Measurements from ENCODE around the gene MYO1D. TPM values are rescaled to one million over a fixed set of nuclear protein-coding genes. Genes with fewer than 3 reads are reported as not detected.

The MYO1D gene
- total and polyA plus RNA-seq, 11 donors, result 3.3 to 15.5 (median 8.9) TPM

GRCh38 chr17:32596628-32597027 lies 280.3 kb downstream of the MYO1D start:
- no peak overlapping the region for H3K27ac ChIP-seq
- no peak for ATAC-seq
- H3K9me3 ChIP-seq, result peaks cover 0 to 10% (median 1%) of the 10 kb centered on the region in 12 donors
- no peaks in the 10 kb centered on the region for H3K27me3 ChIP-seq
- no peak for TF ChIP-seq POLR2A (IDR thresholded peaks at IDR 0.05)
- TF ChIP-seq, protein P1, sequence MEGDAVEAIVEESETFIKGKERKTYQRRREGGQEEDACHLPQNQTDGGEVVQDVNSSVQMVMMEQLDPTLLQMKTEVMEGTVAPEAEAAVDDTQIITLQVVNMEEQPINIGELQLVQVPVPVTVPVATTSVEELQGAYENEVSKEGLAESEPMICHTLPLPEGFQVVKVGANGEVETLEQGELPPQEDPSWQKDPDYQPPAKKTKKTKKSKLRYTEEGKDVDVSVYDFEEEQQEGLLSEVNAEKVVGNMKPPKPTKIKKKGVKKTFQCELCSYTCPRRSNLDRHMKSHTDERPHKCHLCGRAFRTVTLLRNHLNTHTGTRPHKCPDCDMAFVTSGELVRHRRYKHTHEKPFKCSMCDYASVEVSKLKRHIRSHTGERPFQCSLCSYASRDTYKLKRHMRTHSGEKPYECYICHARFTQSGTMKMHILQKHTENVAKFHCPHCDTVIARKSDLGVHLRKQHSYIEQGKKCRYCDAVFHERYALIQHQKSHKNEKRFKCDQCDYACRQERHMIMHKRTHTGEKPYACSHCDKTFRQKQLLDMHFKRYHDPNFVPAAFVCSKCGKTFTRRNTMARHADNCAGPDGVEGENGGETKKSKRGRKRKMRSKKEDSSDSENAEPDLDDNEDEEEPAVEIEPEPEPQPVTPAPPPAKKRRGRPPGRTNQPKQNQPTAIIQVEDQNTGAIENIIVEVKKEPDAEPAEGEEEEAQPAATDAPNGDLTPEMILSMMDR (IDR thresholded peaks at IDR 0.05), result no peak
- H3K36me3 ChIP-seq, result peaks cover 0 to 5% (median 0%) of the 10 kb centered on the region in 9 donors
- no peak for DNase-seq
- no peaks in the 10 kb centered on the region for H3K4me1 ChIP-seq
- WGBS, 4 donors, result 79 to 86% (median 83%) methylated on average over 2 of the region's 2 CpGs
- no peak overlapping the region for H3K4me3 ChIP-seq
- intact Hi-C loops (cut with DNase I), result loop anchor here in 1 of 10 donors (10.0 kb wide), 1 partner anchor 102 kb away; no protein-coding TSS in a partner anchor

GRCh38 chr17:32596206-32596605 lies 280.7 kb downstream of the MYO1D start:
- Histone ChIP-seq H3K4me3 (no peak overlapping the region), H3K36me3 (peaks cover 0 to under 1% (median 0%) of the 10 kb centered on the region in 9 donors), H3K27me3 (no peaks in the 10 kb centered on the region), H3K27ac (no peak overlapping the region), H3K4me1 (no peaks in the 10 kb centered on the region), H3K9me3 (peaks cover 0 to 10% (median 1%) of the 10 kb centered on the region in 12 donors)
- intact Hi-C loops (cut with DNase I), result loop anchor here in 1 of 10 donors (10.0 kb wide), 1 partner anchor 101 kb away; no protein-coding TSS in a partner anchor
- WGBS, 4 donors, result 87 to 91% (median 88%) methylated on average over 5 to 8 of the region's 8 CpGs
- TF ChIP-seq, protein P1 (IDR thresholded peaks at IDR 0.05), result no peak
- no peak for TF ChIP-seq POLR2A (IDR thresholded peaks at IDR 0.05)
- DNase-seq, result no peak
- no peak for ATAC-seq

GRCh38 chr17:32593003-32593402 lies 283.9 kb downstream of the MYO1D start:
- peaks cover 0 to 7% (median 0%) of the 10 kb centered on the region in 12 donors for H3K4me1 ChIP-seq
- intact Hi-C loops (cut with DNase I), result loop anchor here in 1 of 10 donors (10.0 kb wide), 1 partner anchor 98 kb away; no protein-coding TSS in a partner anchor
- no peaks in the 10 kb centered on the region for H3K9me3 ChIP-seq
- H3K36me3 ChIP-seq, result no peaks in the 10 kb centered on the region
- WGBS, 4 donors, result 45 to 78% (median 70%) methylated on average over 1 of the region's 1 CpG
- ATAC-seq, result no peak
- no peaks in the 10 kb centered on the region for H3K27me3 ChIP-seq
- DNase-seq, result no peak
- TF ChIP-seq POLR2A (IDR thresholded peaks at IDR 0.05), result no peak
- TF ChIP-seq, protein P1 (IDR thresholded peaks at IDR 0.05), result no peak
- H3K27ac ChIP-seq, result no peak overlapping the region
- H3K4me3 ChIP-seq, result no peak overlapping the region

DNA sequence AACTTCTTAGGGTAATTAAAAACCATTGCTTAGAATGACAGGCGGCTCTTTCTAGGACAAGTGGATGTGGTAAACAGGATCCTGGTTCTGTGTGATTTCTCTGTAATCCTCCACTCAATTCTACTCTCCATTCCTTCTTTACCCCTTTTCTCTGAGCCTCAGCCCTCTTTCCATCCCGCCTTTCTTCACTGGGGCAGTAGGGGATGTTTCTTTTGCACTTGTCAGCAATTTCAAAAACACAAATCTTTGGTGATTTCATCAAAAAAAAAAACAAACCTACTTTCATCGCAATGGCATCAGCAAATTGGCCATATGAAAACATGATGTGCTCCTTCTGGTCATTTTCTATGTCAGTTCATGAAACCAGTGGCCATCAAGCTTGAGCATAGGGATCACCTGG lies 285.5 kb downstream of the MYO1D start:
- H3K36me3 ChIP-seq, result no peaks in the 10 kb centered on the region
- ATAC-seq (no peak), DNase-seq (no peak)
- H3K27ac ChIP-seq, result no peak overlapping the region
- no peaks in the 10 kb centered on the region for H3K27me3 ChIP-seq
- H3K9me3 ChIP-seq, result no peaks in the 10 kb centered on the region
- intact Hi-C loops (cut with DNase I), result loop anchor here in 1 of 10 donors (10.0 kb wide), 1 partner anchor 97 kb away; no protein-coding TSS in a partner anchor
- H3K4me1 ChIP-seq, result peaks cover 0 to 7% (median 0%) of the 10 kb centered on the region in 12 donors
- TF ChIP-seq POLR2A (IDR thresholded peaks at IDR 0.05), result no peak
- TF ChIP-seq, protein P1 (IDR thresholded peaks at IDR 0.05), result no peak
- WGBS, 4 donors, result 96 to 98% (median 96%) methylated on average over 3 of the region's 3 CpGs
- no peak overlapping the region for H3K4me3 ChIP-seq
